Femur (tissue), 1 donor: ENCODE measurements around the gene MPZL1.
"Not testable (repeated sequence)": the region's sequence is repeated elsewhere in the genome, so short reads cannot be mapped to it uniquely, and the experiment has no call there.

Source experiments
- DNase-seq: peaks from one replicate; pipeline ENCODE4 v3.0.0-alpha.2; 2017

The MPZL1 gene

DNA sequence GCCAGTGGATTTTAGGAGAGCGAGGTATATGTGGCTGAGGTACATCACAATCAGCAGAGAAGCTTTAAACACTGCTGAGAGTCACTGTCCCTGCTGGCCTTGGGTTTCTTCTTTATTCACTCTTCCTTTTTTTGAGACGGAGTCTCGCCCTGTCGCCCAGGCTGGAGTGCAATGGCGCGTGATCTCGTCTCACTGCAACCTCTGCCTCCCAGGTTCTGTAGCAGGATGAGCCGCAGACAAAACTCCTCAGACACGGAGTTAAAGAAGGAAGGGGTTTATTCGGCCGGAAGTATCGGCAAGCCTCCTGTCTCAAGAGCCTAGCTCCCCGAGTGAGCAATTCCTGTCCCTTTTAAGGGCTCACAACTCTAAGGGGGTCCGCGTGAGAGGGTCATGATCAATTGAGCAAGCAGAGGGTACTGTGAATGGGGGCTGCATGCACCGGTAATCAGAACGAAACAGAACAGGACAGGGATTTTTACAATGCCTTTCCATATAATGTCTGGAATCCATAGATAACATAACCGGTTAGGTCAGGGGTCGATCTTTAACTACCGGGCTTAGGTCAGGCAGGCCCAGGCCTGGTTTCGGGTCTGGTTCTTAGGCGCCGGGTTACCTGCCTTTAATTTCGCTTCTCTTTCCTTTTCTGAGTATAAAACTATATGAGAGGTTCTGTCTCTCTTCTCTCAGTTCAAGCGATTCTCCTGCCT lies 1.9 kb upstream of the MPZL1 start:
- DNase-seq = not testable (repeated sequence)

GRCh38 chr1:167720965-167721616 lies 691 bp upstream of the MPZL1 start:
- peak; percentile 59 for DNase-seq

DNA sequence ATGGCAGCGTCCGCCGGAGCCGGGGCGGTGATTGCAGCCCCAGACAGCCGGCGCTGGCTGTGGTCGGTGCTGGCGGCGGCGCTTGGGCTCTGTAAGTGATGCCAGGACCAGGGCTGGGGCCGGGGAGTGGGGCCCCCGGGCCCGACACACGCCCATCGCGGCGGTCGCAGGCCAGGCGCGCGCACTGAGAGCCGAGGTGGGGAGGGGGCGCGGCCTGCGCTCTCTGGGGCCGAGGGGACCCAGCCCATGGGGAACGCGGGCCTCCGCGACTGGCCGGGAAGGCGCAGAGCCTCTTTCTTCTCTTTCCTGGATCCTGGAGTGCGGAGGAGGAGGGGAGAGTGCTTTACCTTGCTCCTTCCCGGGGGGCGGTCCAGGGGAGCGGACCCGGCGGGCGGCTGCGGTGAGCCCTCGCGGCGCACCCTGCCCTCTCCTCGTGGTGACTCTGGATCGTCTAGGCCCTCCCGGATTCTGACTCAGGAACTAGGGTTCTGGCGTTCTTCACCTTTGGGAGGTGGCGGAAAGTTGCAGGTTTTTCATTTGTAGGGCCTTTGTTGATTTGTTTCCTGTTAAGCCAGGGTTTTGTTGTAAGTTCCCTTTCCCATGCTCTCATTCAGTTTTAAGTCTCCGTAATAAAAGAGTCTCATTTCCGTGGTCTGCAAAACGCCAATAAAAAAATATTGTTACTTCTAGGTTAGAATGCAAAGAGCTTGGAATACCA lies 529 bp downstream of the MPZL1 start:
- peak; percentile 58 for DNase-seq

- DNase-seq = no peak
These were observed 1.1 kb downstream of the MPZL1 start for GRCh38 chr1:167722870-167723251.

GRCh38 chr1:167723707-167724323 lies 2.0 kb downstream of the MPZL1 start:
- no peak for DNase-seq

GRCh38 chr1:167726008-167726407 lies 4.2 kb downstream of the MPZL1 start:
- DNase-seq = no peak

GRCh38 chr1:167728818-167729410 lies 7.1 kb downstream of the MPZL1 start:
- no peak for DNase-seq

DNA sequence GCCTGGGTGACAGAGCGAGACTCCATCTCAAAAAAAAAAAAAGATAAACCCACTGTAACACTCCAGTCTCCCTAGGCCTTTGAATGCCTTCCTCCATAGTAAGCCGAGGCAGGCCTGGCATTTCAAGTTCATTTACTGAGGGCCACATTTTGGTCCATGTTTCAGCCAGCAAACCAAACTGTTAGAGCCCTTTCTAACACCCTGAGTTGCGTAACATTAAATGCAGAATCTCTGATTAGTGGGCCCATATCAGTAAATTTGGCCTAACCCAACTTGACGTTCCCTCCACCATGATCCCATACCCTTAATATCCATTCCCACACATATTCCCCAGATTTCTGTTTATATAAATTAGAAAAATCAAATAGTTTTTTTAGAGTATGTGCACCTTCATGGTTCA lies 12.4 kb downstream of the MPZL1 start:
- no peak for DNase-seq

GRCh38 chr1:167734841-167735240 lies 13.1 kb downstream of the MPZL1 start:
- no peak for DNase-seq

GRCh38 chr1:167737169-167737568 lies 15.4 kb downstream of the MPZL1 start:
- no peak for DNase-seq

DNA sequence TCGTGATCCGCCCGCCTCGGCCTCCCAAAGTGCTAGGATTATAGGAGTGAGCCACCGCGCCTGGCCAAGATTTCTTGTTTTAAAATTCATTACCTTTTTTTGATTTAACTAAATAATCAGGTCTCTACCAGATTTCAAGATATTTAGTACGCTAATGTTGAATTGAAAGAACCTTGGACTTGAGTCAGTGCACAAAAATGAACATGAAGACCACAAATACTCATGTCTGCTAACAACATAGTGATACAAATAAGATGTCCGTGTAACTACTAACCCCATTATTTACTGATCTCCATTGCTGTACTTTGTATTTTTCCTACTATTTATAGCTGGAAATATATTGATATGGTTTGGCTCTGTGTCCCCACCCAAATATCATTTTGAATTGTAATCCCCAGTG lies 16.4 kb downstream of the MPZL1 start:
- no peak for DNase-seq

GRCh38 chr1:167739752-167740151 lies 18.0 kb downstream of the MPZL1 start:
- DNase-seq = no peak

GRCh38 chr1:167741103-167741502 lies 19.3 kb downstream of the MPZL1 start:
- DNase-seq = not testable (repeated sequence)

DNA sequence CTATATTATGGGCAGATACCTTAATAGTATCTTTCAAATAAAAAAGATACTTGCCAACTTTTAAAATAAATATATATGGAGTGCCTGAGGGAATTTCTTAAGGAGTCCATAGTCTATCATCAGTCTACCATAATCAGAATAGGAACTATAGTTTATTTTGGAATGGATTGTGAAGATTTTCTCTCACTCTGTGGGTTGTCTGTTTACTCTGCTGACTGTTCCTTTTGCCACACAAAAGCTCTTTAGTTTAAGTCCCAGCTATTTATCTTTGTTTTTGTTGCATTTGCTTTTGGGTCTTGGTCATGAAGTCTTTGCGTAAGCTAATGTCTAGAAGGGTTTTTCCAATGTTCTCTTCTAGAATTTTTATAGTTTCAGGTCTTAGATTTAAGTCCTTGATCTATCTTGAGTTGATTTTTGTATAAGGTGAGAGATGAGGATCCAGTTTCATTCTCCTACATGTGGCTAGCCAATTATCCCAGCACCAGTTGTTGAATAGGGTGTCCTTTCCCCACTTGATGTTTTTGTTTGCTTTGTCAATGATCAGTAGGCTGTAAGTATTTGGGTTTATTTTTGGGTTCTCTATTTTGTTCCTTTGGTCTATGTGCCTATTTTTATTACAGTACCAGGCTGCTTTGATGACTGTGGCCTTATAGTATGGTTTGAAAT lies 20.7 kb downstream of the MPZL1 start:
- DNase-seq = not testable (repeated sequence)

DNA sequence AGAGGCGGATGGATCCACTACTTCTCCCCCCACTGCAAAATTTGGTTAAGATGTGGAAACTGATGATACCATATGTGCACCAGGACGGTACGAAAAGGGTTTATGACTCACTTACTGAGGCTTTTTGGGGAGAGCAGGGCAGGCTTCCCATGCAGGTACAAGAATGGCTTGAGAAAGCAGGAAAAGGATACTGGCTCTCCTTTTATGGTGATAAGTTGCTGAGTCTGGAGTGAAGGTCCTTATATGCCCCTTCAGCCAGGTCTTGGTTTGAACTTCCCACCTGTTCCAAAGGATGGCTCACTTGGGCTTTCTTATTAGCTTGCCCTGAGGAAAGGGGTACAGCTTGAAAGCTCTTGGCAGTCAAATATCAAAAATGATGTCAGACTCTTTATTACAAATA lies 23.1 kb downstream of the MPZL1 start:
- no peak for DNase-seq

DNA sequence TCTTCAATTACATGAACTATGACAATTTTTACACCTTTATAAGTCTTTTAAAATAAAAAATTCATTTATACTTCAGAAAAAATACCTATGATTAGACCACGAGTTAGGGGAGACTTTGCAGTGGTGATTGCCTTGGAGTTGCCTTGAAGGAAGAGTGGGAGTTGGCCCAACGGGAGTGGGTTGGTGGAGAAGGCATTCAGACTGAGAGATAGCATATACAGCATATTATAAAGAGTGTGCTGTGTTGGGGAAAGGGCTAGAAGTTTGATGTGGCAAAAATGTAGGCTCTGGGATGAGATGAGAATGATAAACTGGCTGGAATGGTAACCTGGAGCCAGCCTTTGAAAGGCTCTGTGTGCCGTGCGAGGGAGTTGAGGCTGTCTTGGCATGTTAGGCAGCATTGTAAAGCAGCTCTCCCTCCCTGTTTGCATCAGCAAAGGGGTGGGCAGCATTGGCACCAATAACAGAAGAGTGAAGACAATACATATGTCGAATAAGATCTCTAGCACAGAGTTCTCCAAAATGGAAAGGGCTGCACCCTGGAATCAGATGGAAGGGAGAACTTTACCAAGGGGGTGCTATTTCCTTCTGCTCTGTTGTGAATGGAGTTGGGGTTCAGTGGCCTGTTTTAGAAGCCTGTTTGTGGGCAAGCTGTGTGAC lies 24.4 kb downstream of the MPZL1 start:
- DNase-seq = no peak

- DNase-seq = no peak
These were observed 25.3 kb downstream of the MPZL1 start for GRCh38 chr1:167746988-167747655.

DNA sequence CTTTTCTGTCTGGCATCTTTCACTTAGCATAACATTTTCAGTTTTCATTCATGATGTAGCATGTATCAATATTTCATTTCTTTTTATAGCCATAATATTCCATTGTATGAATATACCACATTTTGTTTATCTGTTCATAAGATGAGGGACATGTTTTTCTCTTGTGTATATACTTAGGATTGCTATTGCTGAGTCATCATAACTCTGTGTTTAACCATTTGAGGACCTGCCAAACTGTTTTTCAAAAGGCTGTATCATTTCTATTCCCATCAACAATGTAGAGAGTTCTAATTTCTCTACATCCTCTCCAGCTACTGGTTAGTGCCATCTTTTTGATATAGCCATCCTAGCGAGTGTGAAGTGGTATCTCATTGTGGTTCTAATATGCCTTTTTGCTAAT lies 26.2 kb downstream of the MPZL1 start:
- no peak for DNase-seq

GRCh38 chr1:167748906-167749305 lies 27.1 kb downstream of the MPZL1 start:
- DNase-seq = no peak

DNA sequence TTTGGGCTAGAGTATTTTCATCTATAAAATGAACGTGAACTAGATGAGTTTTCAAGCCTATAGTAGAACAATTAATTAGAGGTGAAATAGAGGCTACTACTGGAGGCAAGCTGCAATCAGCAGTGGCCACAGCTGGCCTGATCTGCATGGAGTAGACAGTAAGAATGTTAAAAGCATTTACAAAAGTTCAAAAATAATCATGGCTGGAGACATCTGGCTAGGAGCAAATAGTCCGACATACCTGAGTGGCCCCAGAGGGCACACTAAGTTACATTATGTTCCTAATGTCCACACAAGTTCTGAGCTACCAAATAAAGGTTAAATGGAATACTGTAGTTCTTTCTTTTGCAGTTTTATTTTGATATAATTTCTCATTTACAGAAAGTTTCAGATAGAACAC lies 28.0 kb downstream of the MPZL1 start:
- no peak for DNase-seq

GRCh38 chr1:167750641-167751040 lies 28.9 kb downstream of the MPZL1 start:
- no peak for DNase-seq

- DNase-seq = no peak
These were observed 29.9 kb downstream of the MPZL1 start for GRCh38 chr1:167751676-167752075.
